ENCODE results near the gene SNX24.

The SNX24 gene

GRCh38 chr5:122981846-122982245 is 136.4 kb downstream of the SNX24 start:
- H3K36me3 ChIP-seq (ENCODE audit: control insufficient read depth in 2 of 2, insufficient read depth in 1 of 2, low read length in 2 of 2) = no peaks in the 10 kb centered on the region
- no peak overlapping the region for H3K4me3 ChIP-seq (ENCODE audit: low read depth, low read length)
- POLR2A ChIA-PET = no interaction called here
- CTCF ChIA-PET = no interaction called here
- no peaks in the 10 kb centered on the region for H3K9me3 ChIP-seq (ENCODE audit: control insufficient read depth, insufficient read depth, low read depth, low read length)
- H3K4me1 ChIP-seq (ENCODE audit: control insufficient read depth, insufficient read depth, low read length) = peaks cover 4% of the 10 kb centered on the region
- TF ChIP-seq ZBTB48 (tag by site-specific recombination; IDR thresholded peaks at IDR 0.05) = no peak
- no peak for TF ChIP-seq ZBTB44 (tag by site-specific recombination; IDR thresholded peaks at IDR 0.05)
- TF ChIP-seq INSM2 (tag by site-specific recombination; IDR thresholded peaks at IDR 0.05) = no peak
- TF ChIP-seq TRIM28 (IDR thresholded peaks at IDR 0.05; ENCODE audit: borderline replicate concordance, low read length) = no peak
- no peak for TF ChIP-seq KLF9 (tag by site-specific recombination; IDR thresholded peaks at IDR 0.05; ENCODE audit: low read depth)
- TF ChIP-seq MEIS1 (CRISPR knock-in tag; IDR thresholded peaks at IDR 0.05; ENCODE audit: borderline replicate concordance) = no peak
- no peak for TF ChIP-seq ZNF280D (tag by site-specific recombination; IDR thresholded peaks at IDR 0.05)
- TF ChIP-seq AEBP2 (tag by site-specific recombination; IDR thresholded peaks at IDR 0.05; ENCODE audit: borderline replicate concordance) = no peak
- no peak for TF ChIP-seq ZNF184 (tag by site-specific recombination; IDR thresholded peaks at IDR 0.05)
- no peak for TF ChIP-seq GLIS1 (tag by site-specific recombination; IDR thresholded peaks at IDR 0.05)
- TF ChIP-seq ZNF155 (tag by site-specific recombination; IDR thresholded peaks at IDR 0.05) = no peak
- H3K27ac ChIP-seq (ENCODE audit: extremely low read depth, low read depth, low read length) = no peak overlapping the region

- no peaks in the 10 kb centered on the region for H3K36me3 ChIP-seq (ENCODE audit: control insufficient read depth in 2 of 2, insufficient read depth in 1 of 2, low read length in 2 of 2)
- no peak for TF ChIP-seq SALL2 (tag by site-specific recombination; IDR thresholded peaks at IDR 0.05; ENCODE audit: borderline replicate concordance)
- H3K9me3 ChIP-seq (ENCODE audit: control insufficient read depth, insufficient read depth, low read depth, low read length) = no peaks in the 10 kb centered on the region
- no peak overlapping the region for H3K4me3 ChIP-seq (ENCODE audit: low read depth, low read length)
- H3K4me1 ChIP-seq (ENCODE audit: control insufficient read depth, insufficient read depth, low read length) = peaks cover under 1% of the 10 kb centered on the region; the same call in 1 of the 2 replicates
- ChIA-PET CTCF (no interaction called here), POLR2A (no interaction called here)
- H3K27ac ChIP-seq (ENCODE audit: extremely low read depth, low read depth, low read length) = no peak overlapping the region
These were observed 137.0 kb downstream of the SNX24 start for GRCh38 chr5:122982376-122982775.

- ChIA-PET POLR2A (no interaction called here), CTCF (no interaction called here)
- Histone ChIP-seq H3K36me3 (ENCODE audit: control insufficient read depth in 2 of 2, insufficient read depth in 1 of 2, low read length in 2 of 2) (no peaks in the 10 kb centered on the region), H3K9me3 (ENCODE audit: control insufficient read depth, insufficient read depth, low read depth, low read length) (no peaks in the 10 kb centered on the region), H3K27ac (ENCODE audit: extremely low read depth, low read depth, low read length) (no peak overlapping the region), H3K4me1 (ENCODE audit: control insufficient read depth, insufficient read depth, low read length) (no peaks in the 10 kb centered on the region), H3K4me3 (ENCODE audit: low read depth, low read length) (no peak overlapping the region)
- TF ChIP-seq ZNF302 (tag by site-specific recombination; IDR thresholded peaks at IDR 0.05; ENCODE audit: low read depth) (no peak), ZNF26 (tag by site-specific recombination; IDR thresholded peaks at IDR 0.05) (no peak), ZNF211 (tag by site-specific recombination; IDR thresholded peaks at IDR 0.05; ENCODE audit: low read depth) (no peak), ZNF501 (tag by site-specific recombination; IDR thresholded peaks at IDR 0.05) (no peak), ZFHX2 (tag by site-specific recombination; conservative IDR thresholded peaks at IDR 0.05) (no peak), ZNF629 (tag by site-specific recombination; IDR thresholded peaks at IDR 0.05) (no peak), ZNF514 (tag by site-specific recombination; IDR thresholded peaks at IDR 0.05) (no peak), ZNF280D (tag by site-specific recombination; IDR thresholded peaks at IDR 0.05) (no peak), ZNF654 (tag by site-specific recombination; IDR thresholded peaks at IDR 0.05; ENCODE audit: low read depth) (no peak)
These were observed 139.0 kb downstream of the SNX24 start for GRCh38 chr5:122984425-122984824.

Measured in HEK293 (cell line).